Chondrocyte (in vitro differentiated cells): ENCODE results near the gene PPP2R5C. TPM values are rescaled to one million over a fixed set of nuclear protein-coding genes. Genes with fewer than 3 reads are reported as not detected.

Source experiments
- DNase-seq: peaks from one replicate; pipeline ENCODE4 v3.0.0; 2021; ENCODE audit warnings: mixed read lengths, low spot score
- H3K27ac Mint-ChIP-seq: one replicate; pipeline ENCODE4 v1.8.0; 2021; ENCODE audit warnings: mild to moderate bottlenecking, moderate library complexity, mixed read lengths; ENCODE audit not compliant: unreplicated experiment
- H3K27me3 Mint-ChIP-seq: 2 replicates; pipeline ENCODE4 v1.8.0; 2021; ENCODE audit warnings: low read depth, mixed read lengths
- H3K36me3 Mint-ChIP-seq: 2 replicates; pipeline ENCODE4 v1.8.0; 2021; ENCODE audit warnings: low read depth, mixed read lengths
- H3K4me1 Mint-ChIP-seq: 2 replicates; pipeline ENCODE4 v1.8.0; 2021; ENCODE audit warnings: low read depth, mild to moderate bottlenecking, mixed read lengths
- H3K4me3 Mint-ChIP-seq: one replicate; pipeline ENCODE4 v1.8.0; 2021; ENCODE audit warnings: mild to moderate bottlenecking, moderate library complexity, mixed read lengths; ENCODE audit not compliant: unreplicated experiment
- H3K9me3 Mint-ChIP-seq: 2 replicates; pipeline ENCODE4 v1.8.0; 2021; ENCODE audit warnings: low read depth, mixed read lengths
- total RNA-seq: library from RNA; stranded (reverse); gene quantifications from 3 replicates; pipeline ENCODE4 v1.2.1, GENCODE V29; 2021
- TF ChIP-seq, protein P1 (sequence below): fragments of 200-600 bp; sonication (generic); IDR thresholded peaks from 2 replicates; pipeline ENCODE4 v1.5.0; 2021; ENCODE audit warnings: antibody characterized with exemption, mild to moderate bottlenecking, moderate library complexity

The PPP2R5C gene
- total RNA-seq, 1 donor from 2014 or later = 95.0 TPM

DNA sequence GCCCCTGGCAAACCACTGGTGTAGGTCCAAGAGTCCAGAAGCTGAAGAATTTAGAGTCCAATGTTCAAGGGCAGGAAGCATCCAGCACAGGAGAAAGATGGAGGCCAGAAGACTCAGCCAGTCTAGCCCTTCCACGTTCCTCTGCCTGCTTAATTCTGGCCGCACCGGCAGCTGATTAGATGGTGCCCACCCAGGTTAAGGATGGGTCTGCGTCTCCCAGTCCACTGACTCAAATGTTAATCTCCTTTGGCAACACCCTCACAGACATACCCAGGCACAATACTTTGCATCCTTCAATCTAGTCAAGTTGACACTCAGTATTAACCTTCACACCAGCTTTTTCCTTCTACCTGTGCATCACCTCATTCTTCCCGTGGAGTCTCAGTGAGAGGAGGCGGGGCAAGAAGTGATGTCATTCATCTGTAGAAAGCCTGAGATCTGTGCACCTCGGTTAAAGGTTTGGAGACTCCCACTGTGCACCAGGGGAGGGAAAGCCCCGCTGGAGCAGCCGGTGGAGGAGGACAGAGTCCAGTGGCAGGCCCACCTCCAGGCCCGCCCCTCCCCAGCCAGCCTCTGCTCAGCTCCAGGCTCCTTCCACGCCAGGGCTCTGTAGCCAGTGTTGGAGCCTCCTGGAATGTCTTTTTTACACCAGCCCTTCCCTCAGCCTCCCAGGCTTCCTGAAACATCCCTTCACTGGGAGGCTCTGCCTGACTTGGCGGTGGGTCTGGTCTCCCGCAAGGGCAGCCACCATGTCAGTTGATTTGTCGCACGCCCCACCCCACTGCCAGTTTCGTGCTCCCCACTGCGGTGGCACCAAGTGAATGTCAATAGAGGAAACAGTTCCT lies 122.8 kb downstream of the PPP2R5C start:
- DNase-seq = no peak
- Mint-ChIP-seq H3K27ac (no peak overlapping the region), H3K4me3 (no peak overlapping the region)

DNA sequence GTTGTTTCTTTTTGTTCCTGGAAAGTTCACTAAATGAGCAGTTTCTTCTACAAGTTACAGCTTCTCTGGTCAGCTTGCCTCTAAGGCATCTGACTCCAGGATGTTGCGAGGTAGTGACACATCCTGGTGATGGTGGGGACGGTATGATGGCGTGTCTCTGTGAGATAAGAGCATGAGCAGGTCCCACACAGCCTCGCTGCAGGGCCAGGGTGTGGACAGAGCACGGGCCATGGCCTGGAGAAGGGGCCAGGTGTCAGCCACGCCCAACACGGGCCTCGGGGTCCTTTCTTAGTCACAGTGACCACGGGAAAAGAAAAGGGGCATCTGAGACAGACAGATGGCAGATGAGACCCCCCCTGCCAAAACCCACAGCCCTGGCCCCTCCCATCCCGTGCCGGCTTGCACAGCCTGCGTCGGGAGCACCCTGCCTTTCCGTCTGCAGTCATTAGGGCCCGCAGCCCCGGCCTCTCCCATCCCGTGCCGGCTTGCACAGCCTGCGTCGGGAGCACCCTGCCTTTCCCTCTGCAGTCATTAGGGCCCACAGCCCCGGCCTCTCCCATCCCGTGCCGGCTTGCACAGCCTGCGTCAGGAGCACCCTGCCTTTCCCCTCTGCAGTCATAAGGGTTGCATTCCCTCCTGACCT lies 123.5 kb downstream of the PPP2R5C start:
- Mint-ChIP-seq H3K4me1 (no peaks in the 10 kb centered on the region), H3K9me3 (peaks cover 3% of the 10 kb centered on the region), H3K27ac (no peak overlapping the region), H3K36me3 (peaks cover 19% of the 10 kb centered on the region), H3K27me3 (no peaks in the 10 kb centered on the region), H3K4me3 (no peak overlapping the region)
- no peak for DNase-seq
- TF ChIP-seq, protein P1, sequence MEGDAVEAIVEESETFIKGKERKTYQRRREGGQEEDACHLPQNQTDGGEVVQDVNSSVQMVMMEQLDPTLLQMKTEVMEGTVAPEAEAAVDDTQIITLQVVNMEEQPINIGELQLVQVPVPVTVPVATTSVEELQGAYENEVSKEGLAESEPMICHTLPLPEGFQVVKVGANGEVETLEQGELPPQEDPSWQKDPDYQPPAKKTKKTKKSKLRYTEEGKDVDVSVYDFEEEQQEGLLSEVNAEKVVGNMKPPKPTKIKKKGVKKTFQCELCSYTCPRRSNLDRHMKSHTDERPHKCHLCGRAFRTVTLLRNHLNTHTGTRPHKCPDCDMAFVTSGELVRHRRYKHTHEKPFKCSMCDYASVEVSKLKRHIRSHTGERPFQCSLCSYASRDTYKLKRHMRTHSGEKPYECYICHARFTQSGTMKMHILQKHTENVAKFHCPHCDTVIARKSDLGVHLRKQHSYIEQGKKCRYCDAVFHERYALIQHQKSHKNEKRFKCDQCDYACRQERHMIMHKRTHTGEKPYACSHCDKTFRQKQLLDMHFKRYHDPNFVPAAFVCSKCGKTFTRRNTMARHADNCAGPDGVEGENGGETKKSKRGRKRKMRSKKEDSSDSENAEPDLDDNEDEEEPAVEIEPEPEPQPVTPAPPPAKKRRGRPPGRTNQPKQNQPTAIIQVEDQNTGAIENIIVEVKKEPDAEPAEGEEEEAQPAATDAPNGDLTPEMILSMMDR = no peak

More for the DNA sequence above, 122.8 kb downstream of the PPP2R5C start:
- no peaks in the 10 kb centered on the region for H3K4me1 Mint-ChIP-seq
- H3K36me3 Mint-ChIP-seq = peaks cover 19% of the 10 kb centered on the region
- H3K27me3 Mint-ChIP-seq = no peaks in the 10 kb centered on the region
- TF ChIP-seq, protein P1 = no peak
- H3K9me3 Mint-ChIP-seq = peaks cover 3% of the 10 kb centered on the region

DNA sequence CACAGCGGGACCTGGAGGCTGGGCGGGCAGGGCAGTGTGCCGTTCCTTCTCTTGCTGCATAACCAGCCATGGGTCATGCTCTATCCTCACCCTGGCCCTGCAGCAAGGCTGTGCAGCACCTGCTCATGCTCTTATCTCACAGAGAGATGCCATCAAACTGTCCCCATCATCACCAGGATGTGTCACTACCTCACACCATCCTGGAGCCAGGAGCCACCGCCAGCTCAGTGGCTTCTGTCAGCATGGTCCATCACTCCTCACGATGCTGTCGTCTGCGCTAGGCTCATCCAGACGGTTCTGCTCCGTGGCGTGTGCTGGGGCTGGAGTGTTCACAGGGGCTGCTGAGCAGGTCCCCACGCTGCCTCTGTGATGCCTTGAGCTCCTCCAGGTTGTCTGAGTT lies 125.7 kb downstream of the PPP2R5C start:
- peaks cover 3% of the 10 kb centered on the region for H3K9me3 Mint-ChIP-seq
- H3K36me3 Mint-ChIP-seq = peaks cover 19% of the 10 kb centered on the region
- H3K27me3 Mint-ChIP-seq = no peaks in the 10 kb centered on the region

DNA sequence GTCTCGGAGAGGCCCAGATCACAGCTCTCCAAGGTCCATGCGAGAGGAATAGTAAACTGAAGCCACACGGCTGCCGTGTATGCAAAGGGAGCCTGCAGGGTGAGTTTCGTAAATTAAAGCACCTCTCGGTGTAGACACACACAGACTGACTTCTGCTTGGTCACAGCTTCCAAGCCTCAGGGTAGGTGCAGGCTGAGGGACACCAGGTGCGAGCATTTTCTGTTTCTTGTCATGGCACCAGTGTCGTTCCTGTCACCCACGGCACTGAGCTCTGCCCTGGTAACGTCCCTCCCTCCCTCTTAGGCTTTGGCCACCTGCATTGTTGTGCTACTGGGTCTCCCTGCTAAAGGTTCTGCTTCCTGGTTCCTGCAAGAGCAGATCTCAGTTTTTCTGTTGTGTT lies 126.7 kb downstream of the PPP2R5C start:
- Mint-ChIP-seq H3K36me3 (peaks cover 24% of the 10 kb centered on the region), H3K9me3 (peaks cover 3% of the 10 kb centered on the region)
- TF ChIP-seq, protein P1 = no peak

More for the DNA sequence above, 125.7 kb downstream of the PPP2R5C start:
- Mint-ChIP-seq H3K4me3 (no peak overlapping the region), H3K27ac (no peak overlapping the region), H3K4me1 (no peaks in the 10 kb centered on the region)
- TF ChIP-seq, protein P1 = no peak
- DNase-seq = peak; percentile 66

DNA sequence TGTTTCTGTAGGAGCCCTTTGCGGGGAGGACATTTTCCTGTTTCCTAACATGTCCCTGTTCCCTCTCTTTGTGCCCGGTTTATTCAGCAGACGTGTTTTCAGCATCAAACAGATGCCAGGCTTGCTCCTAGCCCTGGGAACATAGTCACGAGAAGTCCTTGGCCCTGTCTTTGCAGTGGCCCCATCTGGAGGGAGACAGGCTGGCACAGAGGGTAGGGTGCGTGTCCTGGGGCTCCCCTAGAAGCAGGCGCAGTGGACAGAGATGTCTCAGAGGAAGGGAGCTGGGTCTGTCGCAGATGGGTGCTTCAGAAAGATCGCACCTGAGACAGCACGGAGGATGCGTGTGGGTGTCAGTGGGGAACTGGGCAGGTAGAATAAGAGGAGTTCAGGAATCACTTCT lies 127.9 kb downstream of the PPP2R5C start:
- Mint-ChIP-seq H3K27ac (no peak overlapping the region), H3K4me3 (no peak overlapping the region), H3K4me1 (no peaks in the 10 kb centered on the region), H3K9me3 (peaks cover 3% of the 10 kb centered on the region), H3K27me3 (no peaks in the 10 kb centered on the region), H3K36me3 (peaks cover 18% of the 10 kb centered on the region)
- TF ChIP-seq, protein P1 = no peak
- no peak for DNase-seq

More for the DNA sequence above, 126.7 kb downstream of the PPP2R5C start:
- Mint-ChIP-seq H3K27ac (no peak overlapping the region), H3K4me3 (no peak overlapping the region), H3K4me1 (no peaks in the 10 kb centered on the region), H3K27me3 (no peaks in the 10 kb centered on the region)
- DNase-seq = no peak
